CD4-positive, alpha-beta T cell treated with Interleukin-2 at 100 ng/mL for 4 hours (primary cell): ENCODE data around the gene TRAPPC12.
"Not testable (repeated sequence)": the region's sequence is repeated elsewhere in the genome, so short reads cannot be mapped to it uniquely, and the experiment has no call there.

ENCODE experiments used
- DNase-seq: peaks from one replicate; pipeline ENCODE4 v3.0.0-alpha.2; 2020; ENCODE audit warnings: low spot score

TRAPPC12 gene

DNA sequence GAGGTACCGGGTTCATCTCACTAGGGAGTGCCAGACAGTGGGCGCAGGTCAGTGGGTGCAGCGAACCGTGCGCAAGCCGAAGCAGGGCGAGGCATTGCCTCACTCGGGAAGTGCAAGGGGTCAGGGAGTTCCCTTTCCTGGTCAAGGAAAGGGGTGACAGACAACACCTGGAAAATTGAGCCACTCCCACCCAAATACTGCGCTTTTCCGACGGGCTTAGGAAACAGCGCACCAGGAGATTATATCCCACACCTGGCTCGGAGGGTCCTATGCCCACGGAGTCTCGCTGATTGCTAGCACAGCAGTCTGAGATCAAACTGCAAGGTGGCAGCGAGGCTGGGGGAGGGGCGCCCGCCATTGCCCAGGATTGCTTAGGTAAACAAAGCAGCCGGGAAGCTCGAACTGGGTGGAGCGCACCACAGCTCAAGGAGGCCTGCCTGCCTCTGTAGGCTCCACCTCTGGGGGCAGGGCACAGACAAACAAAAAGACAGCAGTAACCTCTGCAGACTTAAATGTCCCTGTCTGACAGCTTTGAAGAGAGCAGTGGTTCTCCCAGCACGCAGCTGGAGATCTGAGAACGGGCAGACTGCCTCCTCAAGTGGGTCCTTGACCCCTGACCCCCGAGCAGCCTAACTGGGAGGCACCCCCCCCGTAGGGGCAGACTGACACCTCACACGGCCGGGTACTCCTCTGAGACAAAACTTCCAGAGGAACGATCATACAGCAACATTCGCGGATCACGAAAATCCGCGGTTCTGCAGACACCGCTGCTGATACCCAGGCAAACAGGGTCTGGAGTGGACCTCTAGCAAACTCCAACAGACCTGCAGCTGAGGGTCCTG lies 9.9 kb upstream of the TRAPPC12 start:
- DNase-seq, result not testable (repeated sequence)

DNA sequence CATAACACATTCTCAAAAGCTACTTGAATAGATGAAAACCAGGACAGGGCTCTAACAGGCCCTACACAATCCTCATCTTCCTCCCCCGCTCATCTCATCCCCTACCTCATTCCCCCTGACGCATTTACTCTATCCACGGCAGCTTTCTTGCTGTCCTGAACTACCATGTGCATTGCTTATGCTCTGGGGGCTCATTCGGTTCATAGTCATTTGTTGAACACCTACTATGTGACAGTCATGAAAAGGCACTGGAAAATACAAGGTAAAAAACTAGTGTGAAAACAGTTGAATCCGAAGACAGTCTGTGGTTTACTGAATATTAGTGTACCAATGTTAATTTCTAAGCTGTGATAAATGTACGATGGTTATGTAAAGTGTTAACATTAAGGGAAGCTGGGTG lies 2.7 kb upstream of the TRAPPC12 start:
- no peak for DNase-seq

DNA sequence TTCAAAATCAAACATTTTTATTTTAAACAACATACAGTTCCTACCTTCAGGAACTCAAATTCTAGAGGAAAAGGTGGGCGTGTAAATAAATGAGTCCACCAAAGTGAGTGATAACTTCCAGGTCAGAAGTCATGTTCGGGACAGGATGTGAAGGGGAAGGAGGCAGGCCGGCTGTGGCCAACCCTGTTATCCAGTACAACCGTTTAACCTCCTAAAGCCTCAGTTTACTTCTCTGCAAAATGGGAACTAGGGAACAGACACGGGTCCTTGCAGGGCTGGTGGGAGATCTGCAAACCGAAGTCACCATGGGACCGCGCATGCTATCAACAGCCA lies 2.2 kb upstream of the TRAPPC12 start:
- peak; percentile 50 for DNase-seq

DNA sequence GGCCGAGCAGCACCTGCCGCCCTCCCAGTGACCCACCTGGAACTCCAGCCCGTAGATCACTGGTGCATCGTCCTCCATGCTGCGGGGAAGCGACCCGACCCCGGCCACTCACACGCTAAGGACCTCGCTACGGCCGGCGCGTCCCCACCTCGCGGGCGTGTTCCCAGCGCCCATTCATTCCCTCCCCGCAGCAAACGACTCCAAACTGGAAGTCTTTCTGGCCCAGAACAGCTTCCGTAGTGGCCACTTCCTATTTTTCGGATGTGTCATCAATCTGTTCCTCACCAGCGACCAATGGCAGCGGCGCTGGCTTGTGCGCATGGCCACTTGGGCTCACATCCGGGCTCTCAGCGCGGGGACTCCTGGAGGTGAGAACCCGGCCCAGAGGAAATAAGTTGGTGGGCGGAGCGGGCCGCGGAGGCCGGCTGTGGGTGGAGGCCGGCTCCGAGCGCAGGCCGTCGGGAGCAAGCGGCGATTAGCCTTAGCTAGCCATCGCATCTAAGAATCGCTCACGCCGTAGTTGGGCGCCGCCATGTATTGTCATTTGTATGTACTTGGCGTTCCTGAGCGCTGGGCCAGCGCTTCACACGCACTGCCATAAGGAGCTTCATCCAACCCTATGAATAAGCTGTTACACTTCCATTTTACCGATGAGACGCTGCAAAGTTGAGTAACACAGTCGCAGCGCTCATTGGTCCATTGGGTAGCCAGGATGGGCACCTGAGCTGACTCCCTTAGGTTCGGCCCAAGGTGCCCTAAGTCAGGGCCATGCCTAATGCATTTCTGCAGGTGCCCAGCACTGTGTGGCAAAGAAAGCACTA lies 1.7 kb upstream of the TRAPPC12 start, which contains the start of gene EIPR1:
EIPR1 (minus strand) TSS at position 207 of the 821 bp plus-strand sequence; CDS start at position 78, 129 bp downstream.
- peak; percentile 98 for DNase-seq

DNA sequence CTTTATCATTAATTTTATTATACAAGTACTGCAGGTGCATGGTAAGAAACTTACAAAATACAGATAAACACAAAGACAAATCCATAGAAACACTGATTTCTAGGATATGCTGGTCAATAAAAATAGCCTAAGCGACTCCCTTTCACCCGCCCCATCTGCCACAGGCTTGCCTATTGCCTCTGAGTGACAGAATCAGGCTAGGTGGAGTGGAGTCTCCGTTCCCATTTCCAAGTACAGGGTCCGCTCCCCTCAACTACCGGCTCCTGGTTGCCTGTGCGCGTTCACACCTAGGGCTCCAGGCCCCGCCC lies 201 bp upstream of the TRAPPC12 start:
- no peak for DNase-seq

- DNase-seq, result no peak
Measured at GRCh38 chr2:3386448-3386958, 7.0 kb downstream of the TRAPPC12 start.

GRCh38 chr2:3387011-3387410 lies 7.5 kb downstream of the TRAPPC12 start:
- no peak for DNase-seq

DNA sequence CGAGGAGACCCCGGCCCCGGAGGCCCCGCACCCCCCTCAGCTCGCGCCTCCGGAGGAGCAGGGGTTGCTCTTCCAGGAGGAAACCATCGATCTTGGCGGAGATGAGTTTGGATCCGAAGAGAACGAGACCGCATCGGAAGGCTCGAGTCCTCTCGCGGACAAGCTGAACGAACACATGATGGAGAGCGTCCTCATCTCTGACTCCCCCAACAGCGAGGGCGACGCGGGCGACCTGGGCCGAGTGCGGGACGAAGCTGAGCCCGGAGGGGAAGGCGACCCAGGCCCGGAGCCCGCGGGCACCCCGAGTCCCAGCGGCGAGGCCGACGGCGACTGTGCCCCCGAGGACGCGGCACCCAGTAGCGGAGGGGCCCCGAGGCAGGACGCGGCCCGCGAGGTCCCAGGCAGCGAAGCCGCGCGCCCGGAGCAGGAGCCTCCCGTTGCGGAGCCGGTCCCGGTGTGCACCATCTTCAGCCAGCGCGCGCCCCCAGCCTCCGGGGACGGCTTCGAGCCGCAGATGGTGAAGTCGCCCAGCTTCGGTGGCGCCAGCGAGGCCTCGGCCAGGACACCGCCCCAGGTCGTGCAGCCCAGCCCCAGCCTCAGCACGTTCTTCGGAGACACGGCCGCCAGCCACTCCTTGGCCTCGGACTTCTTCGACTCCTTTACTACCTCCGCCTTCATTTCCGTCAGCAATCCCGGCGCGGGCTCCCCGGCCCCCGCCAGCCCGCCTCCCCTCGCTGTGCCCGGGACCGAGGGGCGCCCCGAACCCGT lies 8.3 kb downstream of the TRAPPC12 start:
- no peak for DNase-seq

GRCh38 chr2:3388412-3388738 lies 8.9 kb downstream of the TRAPPC12 start:
- DNase-seq, result no peak

GRCh38 chr2:3389193-3389592 lies 9.7 kb downstream of the TRAPPC12 start:
- no peak for DNase-seq

DNA sequence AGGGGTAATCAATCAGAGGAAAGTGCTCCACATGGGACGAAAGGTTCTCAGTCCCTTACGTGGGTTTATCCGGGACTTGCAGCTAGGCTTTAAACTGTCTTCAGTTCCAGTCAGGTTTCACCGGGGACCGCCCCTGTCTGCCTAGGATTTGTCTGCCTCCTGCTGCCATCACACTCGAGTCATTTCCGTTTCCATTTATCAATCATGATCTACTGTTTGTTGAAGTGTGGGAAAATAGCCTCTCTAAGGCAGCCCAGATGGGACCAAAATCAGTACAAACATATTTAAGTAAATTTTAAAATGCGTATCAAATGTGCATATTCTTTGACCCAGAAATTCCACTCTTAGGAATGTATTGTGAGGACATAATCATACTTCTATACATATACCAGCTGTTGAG lies 10.5 kb downstream of the TRAPPC12 start:
- DNase-seq, result no peak

DNA sequence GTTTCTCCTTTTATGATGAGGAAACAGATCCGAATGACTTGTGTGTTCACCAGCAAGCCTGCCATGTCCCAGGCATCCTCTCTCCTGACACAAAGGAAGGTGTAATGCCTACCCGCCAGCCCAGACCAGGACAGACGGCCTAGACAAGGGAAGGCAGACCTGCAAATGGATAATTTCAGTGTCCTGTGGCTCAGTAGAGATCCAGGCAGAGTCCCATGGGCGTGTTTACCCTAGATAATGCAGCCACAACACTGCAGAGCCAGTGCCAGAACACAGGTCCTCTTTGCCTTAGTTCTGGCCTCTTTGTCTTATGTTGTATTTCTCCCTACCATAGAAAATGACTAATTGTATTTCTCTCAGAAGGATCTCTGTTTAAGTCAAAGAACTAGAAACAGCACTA lies 12.7 kb downstream of the TRAPPC12 start:
- DNase-seq, result no peak

- no peak for DNase-seq
Measured at GRCh38 chr2:3396920-3397559, 17.5 kb downstream of the TRAPPC12 start.

DNA sequence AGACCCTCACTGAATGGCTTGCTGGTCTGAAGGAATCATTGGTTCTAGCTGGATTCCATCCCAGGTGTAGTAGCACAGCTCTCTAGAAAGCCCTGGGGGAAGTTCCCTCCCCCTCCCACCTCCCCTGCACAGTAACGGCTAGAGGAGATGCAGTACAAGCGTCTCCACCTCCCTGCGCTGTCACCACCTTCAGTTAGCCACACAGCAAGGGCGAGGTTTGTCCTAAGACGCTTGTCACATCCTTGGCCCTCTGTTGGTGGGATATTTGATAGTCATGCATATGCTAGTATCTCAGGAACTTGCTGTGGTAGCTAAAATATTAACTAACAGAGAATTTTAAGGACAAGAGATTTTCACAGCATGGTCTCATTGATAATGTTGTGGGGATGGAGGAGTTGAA lies 19.4 kb downstream of the TRAPPC12 start:
- DNase-seq, result no peak

DNA sequence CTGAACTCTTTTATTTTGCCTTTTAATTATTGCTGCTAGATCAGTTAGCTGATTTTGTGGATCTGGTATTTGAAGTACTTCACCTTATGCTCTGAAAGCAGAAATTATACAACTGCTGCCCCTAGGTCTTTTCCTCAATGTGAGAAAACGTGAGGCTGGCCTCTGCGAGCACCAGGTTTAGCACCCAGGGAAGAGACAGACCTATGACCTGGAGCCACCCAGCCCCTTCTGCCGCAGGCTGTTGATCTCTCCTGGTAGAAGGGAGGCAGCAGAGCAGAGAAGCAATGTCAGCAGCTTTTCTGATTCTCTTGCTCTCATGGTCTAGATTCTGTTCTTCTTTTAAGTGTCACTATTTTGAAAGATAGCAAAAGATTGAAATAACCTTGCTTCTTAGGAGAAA lies 19.9 kb downstream of the TRAPPC12 start:
- DNase-seq, result no peak

DNA sequence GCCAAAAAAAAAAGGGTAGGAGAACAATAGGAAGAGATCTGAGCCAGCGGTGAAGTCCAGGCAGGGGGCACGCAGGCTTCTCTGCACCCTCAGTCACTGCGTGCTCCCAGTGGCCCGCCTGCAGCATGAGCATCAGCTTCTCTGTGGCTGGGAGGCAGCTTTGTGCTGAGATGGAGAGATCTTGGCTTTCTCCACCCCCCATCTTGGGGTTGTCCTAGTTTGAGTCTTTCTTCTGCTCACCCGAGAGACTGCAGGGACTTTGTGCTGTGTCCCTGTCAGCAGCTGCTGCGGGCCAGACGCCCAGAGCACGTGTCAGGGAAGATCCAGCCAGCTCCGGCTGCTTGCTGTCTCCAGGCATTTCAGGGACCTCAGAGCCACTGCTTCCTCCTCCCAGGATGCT lies 20.3 kb downstream of the TRAPPC12 start:
- DNase-seq, result no peak

- DNase-seq, result no peak
Measured at GRCh38 chr2:3403587-3404334, 24.3 kb downstream of the TRAPPC12 start.

DNA sequence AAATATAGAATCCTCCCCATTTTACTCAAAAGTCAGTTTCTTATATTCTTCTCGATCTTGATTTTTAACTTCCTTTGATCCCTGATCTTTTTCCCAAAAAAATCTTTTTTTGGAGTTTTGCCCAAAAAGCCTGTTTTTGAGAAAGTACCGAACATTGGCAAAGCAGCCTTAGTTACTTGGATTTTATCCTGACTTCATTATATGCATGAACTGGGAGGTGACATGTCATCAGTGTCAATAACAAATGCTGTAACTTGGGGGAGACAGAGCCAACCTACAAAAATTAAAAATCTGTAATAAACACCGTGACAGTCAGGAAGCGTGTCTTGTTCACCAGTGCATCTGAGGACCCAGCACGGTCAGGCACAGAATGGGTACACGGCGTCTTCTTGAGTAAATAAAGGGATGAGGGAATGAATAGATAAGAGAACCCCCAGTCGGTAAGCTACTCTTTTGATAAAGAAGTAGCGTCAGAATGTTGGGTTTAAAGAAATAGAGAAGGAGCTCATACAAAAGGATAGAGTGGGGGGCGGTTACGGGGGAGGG lies 24.9 kb downstream of the TRAPPC12 start:
- no peak for DNase-seq

- no peak for DNase-seq
Measured at GRCh38 chr2:3405307-3405706, 25.8 kb downstream of the TRAPPC12 start.

GRCh38 chr2:3405876-3406275 lies 26.4 kb downstream of the TRAPPC12 start:
- no peak for DNase-seq

GRCh38 chr2:3406501-3406900 lies 27.0 kb downstream of the TRAPPC12 start:
- DNase-seq, result no peak
